PC-9 (cell line): ENCODE data around the gene CYBA.

Experiments used
- EZH2 ChIP-seq: fragments of 200-600 bp; sonication (generic); IDR thresholded peaks from 2 replicates; pipeline ENCODE4 v1.8.0; 2017; ENCODE audit warnings: antibody characterized with exemption, low read depth
- TF ChIP-seq, protein P1 (sequence below): fragments of 200-600 bp; sonication (generic); conservative IDR thresholded peaks from 2 replicates; pipeline ENCODE4 v1.6.1; 2017; ENCODE audit warnings: mixed run types, antibody characterized with exemption, mild to moderate bottlenecking, moderate library complexity

DNA sequence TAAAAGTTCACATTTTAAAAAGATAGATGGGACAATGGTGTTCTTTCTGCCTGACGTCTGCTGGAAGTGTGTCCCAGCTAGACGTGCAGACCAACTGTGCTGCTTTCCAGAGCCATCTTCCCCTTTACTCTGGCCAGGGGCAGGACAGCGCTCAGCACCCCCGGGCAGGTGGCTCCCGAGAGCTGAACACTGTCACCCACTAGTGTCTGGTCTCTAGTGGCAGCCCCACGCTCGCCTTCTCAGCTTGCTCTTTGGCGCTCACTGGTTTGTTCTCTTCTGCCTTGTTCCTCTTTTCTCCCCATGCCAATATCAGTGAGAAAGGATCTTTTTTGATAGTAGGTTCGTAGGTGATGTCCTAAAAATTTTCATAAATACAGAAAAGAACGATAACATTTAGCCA, 54.9 kb downstream of the CYBA start:
- TF ChIP-seq, protein P1, sequence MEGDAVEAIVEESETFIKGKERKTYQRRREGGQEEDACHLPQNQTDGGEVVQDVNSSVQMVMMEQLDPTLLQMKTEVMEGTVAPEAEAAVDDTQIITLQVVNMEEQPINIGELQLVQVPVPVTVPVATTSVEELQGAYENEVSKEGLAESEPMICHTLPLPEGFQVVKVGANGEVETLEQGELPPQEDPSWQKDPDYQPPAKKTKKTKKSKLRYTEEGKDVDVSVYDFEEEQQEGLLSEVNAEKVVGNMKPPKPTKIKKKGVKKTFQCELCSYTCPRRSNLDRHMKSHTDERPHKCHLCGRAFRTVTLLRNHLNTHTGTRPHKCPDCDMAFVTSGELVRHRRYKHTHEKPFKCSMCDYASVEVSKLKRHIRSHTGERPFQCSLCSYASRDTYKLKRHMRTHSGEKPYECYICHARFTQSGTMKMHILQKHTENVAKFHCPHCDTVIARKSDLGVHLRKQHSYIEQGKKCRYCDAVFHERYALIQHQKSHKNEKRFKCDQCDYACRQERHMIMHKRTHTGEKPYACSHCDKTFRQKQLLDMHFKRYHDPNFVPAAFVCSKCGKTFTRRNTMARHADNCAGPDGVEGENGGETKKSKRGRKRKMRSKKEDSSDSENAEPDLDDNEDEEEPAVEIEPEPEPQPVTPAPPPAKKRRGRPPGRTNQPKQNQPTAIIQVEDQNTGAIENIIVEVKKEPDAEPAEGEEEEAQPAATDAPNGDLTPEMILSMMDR: no peak
- TF ChIP-seq EZH2: no peak
